ENCODE results near the gene TXN. TPM values are rescaled to one million over a fixed set of nuclear protein-coding genes. Genes with fewer than 3 reads are reported as not detected.

TXN gene
- total RNA-seq, 6 experiments from 2014 or later: 125 to 287 (median 216) TPM

- Histone ChIP-seq H3K9me3 (no peaks in the 10 kb centered on the region), H3K36me3 (no peaks in the 10 kb centered on the region), H3K4me1 (peaks cover 0 to 22% (median 6%) of the 10 kb centered on the region in 4 donors), H3K27me3 (no peaks in the 10 kb centered on the region), H3K27ac (no peak overlapping the region), H3K4me3 (no peak overlapping the region)
- TF ChIP-seq, protein P1, sequence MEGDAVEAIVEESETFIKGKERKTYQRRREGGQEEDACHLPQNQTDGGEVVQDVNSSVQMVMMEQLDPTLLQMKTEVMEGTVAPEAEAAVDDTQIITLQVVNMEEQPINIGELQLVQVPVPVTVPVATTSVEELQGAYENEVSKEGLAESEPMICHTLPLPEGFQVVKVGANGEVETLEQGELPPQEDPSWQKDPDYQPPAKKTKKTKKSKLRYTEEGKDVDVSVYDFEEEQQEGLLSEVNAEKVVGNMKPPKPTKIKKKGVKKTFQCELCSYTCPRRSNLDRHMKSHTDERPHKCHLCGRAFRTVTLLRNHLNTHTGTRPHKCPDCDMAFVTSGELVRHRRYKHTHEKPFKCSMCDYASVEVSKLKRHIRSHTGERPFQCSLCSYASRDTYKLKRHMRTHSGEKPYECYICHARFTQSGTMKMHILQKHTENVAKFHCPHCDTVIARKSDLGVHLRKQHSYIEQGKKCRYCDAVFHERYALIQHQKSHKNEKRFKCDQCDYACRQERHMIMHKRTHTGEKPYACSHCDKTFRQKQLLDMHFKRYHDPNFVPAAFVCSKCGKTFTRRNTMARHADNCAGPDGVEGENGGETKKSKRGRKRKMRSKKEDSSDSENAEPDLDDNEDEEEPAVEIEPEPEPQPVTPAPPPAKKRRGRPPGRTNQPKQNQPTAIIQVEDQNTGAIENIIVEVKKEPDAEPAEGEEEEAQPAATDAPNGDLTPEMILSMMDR (IDR thresholded peaks at IDR 0.05): no peak
- TF ChIP-seq POLR2A (IDR thresholded peaks at IDR 0.05): no peak
- WGBS (ENCODE audit: insufficient coverage, low coverage, low lambda C conversion rate, missing lambda C conversion rate): 82% methylated on average over 3 of the region's 3 CpGs
- intact Hi-C loops (cut with DNase I): no loop called here
- DNase-seq: no peak
- no peak for ATAC-seq
Measured at GRCh38 chr9:110278080-110278707, 21.9 kb upstream of the TXN start.

GRCh38 chr9:110276781-110277180 is 20.5 kb upstream of the TXN start:
- no peaks in the 10 kb centered on the region for H3K36me3 ChIP-seq
- TF ChIP-seq, protein P1 (IDR thresholded peaks at IDR 0.05): no peak
- no peak for TF ChIP-seq POLR2A (IDR thresholded peaks at IDR 0.05)
- no peak overlapping the region for H3K27ac ChIP-seq
- no peak for DNase-seq
- H3K9me3 ChIP-seq: no peaks in the 10 kb centered on the region
- WGBS (ENCODE audit: insufficient coverage, low coverage, low lambda C conversion rate, missing lambda C conversion rate): 53% methylated on average over 3 of the region's 3 CpGs
- peaks cover 0 to 10% (median 1%) of the 10 kb centered on the region in 4 donors for H3K4me1 ChIP-seq
- no peaks in the 10 kb centered on the region for H3K27me3 ChIP-seq
- H3K4me3 ChIP-seq: no peak overlapping the region
- no peak for ATAC-seq
- intact Hi-C loops (cut with DNase I): no loop called here

DNA sequence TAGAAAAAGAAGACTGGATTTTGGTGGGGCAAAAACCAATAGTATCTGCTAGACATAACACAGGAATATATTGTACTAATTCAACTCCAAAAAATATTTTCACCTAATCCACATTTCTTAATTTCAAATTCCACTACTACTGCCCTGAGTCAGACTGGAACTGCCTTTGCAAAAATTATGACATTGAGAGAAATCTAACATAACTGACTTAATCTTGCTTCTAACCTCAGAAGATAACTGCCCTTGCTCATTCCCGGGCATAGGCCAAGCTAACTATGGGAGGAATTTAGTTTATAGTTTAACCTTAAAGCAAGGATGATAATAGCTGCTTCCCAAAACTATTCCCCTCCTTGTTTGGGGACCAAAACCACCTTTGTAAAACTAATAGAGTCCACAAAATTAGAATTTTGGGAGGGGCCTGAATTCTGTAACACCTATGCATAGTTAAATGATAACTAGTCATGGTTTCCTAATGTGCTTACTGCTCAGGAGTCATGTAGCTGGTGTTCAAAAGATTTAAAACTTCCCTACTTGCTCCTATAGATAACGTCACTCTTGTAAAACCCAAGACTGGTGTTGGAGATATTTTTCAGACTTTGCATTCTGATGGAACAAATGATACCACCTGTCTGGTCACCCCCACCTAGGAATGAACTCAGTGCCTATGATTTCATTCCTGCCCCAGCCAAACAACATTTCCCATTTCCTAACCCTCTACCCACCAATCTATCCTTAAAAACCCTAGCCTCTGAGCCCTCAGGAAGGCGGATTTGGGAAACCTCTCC is 14.1 kb upstream of the TXN start:
- TF ChIP-seq, protein P1 (IDR thresholded peaks at IDR 0.05): no peak
- no peak for TF ChIP-seq POLR2A (IDR thresholded peaks at IDR 0.05)
- intact Hi-C loops (cut with DNase I): no loop called here
- no peak for DNase-seq
- Histone ChIP-seq H3K9me3 (no peaks in the 10 kb centered on the region), H3K4me3 (no peak overlapping the region), H3K27me3 (no peaks in the 10 kb centered on the region), H3K4me1 (no peaks in the 10 kb centered on the region), H3K36me3 (no peaks in the 10 kb centered on the region), H3K27ac (no peak overlapping the region)
- ATAC-seq: no peak
- WGBS (ENCODE audit: insufficient coverage, low coverage, low lambda C conversion rate, missing lambda C conversion rate): 81% methylated on average over 3 of the region's 3 CpGs

DNA sequence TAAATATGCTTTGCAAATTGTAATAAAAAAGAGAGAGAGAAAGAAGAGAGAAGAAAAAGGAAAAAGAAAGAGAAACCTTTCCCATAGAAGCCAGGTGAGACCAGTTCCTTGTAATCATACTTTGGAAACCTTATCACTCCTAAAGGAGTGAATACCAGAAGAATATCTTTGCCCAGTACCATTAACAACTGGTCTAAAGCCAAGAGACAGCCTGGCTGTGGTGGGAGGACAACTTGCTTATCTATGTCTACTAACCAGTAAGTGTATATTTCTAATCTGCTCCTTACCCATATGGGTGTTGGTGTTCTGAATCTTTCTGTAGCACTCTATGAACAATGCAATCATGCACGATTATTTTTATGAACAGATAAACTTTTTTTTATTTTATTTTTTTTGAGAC is 10.5 kb upstream of the TXN start:
- intact Hi-C loops (cut with DNase I): no loop called here
- WGBS (ENCODE audit: insufficient coverage, low coverage, low lambda C conversion rate, missing lambda C conversion rate): 15% methylated on average over 1 of the region's 1 CpG
- Histone ChIP-seq H3K36me3 (no peaks in the 10 kb centered on the region), H3K4me1 (no peaks in the 10 kb centered on the region), H3K4me3 (no peak overlapping the region), H3K27ac (no peak overlapping the region), H3K27me3 (no peaks in the 10 kb centered on the region), H3K9me3 (no peaks in the 10 kb centered on the region)
- TF ChIP-seq, protein P1 (IDR thresholded peaks at IDR 0.05): no peak
- TF ChIP-seq POLR2A (IDR thresholded peaks at IDR 0.05): no peak
- DNase-seq (no peak), ATAC-seq (no peak)
